ENCODE data around the gene PRPF38A.
A peak's percentile ranks its signal among the peaks of the same experiment; 100 is the strongest.

PRPF38A gene

DNA sequence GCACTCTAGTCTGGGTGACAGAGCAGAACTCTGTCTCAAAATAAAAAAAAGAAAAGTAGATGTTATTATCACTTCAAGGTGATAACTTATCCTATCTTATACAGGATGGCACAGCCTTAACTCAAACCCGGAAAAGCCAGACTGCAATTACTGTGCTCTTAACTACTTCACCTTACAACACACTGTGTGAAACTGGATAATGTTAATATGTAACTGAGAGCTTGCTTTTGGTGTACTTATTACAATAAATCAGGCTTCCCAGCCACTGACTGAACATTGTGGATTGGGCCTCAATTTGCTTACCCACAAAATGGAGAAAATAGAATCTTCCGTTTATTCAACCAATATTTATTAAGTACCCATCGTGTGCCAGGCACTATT, 1.6 kb upstream of the PRPF38A start:
- no peak for DNase-seq

DNA sequence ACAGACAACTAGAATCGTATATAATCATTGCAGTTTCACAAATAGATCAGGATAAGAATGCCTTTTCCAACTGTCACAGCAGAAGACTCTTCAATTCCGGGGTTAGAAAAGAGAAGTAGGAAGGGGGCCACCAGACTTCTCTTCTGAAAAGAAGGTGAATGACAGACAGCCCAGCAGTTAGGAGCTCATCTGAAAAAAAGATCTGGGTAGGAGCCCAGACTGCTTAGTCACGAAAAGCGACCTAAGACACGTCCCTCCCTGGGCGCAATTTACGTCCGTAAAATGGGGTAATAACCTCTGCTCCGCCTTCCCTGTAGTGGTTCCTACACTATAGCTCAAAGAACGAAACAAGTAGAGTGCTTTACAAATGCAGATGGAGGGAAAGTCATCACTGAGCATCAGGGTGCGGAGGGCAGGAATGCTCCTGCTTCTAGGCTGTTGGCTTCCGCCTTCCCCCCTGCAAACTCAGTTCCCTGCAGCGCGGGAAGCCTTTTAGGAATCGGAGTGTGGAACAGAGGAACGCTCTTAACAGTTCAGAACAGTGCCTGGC, 761 bp upstream of the PRPF38A start:
- DNase-seq = peak; percentile 26

DNA sequence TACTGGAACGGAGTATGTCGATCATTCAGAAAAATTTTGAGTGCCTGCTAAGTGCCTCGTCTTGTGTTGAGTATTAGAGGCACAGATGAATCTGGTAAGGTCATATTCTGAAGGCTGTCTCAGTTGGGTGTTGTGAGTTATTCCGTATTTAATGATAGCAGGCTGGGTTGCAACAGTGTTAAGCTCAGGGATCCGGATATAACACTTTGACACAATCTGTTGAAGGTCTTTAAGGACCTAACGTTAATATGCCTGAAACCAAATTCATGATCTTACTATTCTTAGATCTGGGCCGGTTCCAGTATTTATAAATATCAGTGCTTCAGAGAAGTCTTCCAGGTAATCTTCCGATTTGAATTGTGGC, 555 bp downstream of the PRPF38A start:
- DNase-seq = no peak

DNA sequence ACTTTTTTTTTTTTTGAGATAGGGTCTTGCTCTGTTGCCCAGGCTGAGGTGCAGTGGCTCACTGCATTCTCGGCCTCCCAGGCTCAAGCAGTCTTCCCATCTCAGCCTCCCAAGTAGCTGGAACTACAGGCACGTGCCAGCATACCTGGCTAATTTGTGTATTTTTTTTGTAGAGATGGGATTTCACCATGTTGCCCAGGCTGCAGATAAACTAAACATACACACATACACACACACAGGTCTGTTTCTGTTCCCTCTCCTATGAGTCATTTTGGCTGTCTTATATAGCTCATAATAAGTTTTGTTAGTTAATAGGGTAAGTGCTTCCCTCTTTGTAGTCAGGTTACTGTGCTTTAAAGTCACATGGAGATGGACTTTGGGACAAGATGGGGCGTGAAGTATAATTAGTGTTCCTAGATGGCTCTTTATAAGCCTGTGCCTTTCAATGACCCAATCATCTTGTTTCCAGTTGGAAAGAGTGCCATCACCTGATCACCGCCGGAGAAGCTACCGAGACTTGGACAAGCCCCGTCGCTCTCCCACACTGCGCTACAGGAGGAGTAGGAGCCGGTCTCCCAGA, 9.1 kb downstream of the PRPF38A start:
- no peak for DNase-seq

DNA sequence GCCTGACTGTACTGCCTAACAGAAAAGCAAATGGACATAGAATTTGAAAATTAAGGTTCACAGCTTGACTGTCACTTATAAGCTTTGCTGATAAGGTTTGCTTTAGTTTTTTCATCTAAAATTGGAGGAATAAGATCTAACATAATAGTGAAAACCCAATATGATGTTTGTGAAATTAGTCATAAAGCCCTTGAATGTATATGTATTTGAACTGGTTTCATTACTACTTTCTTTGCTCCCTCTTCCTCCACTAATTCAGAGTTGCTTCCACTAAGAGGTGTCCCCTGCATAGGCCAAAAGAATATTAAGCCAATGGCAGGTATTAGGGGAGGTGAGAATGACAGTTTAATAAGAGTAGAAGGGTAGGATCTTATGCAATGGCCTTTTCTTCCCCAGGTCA, 10.5 kb downstream of the PRPF38A start:
- DNase-seq = no peak

DNA sequence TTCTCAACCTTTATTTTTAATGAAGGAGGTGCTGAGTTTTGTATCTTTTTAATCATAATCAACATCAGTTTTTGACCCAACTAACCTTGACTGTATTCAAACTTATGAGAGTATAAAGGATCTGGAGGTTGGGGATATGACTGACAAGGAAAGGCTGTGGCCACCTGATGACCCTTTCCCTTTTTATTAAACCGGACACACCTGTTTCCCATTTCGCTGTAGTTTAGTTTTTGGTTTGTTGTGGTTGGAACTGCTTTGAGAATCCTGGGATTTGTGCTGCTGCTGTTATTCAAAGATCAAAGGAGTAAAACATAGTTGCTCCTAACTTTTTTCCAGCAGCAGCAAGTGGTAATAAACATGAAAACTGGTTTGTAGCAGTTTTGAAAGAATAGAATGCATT, 12.4 kb downstream of the PRPF38A start:
- DNase-seq = no peak

DNA sequence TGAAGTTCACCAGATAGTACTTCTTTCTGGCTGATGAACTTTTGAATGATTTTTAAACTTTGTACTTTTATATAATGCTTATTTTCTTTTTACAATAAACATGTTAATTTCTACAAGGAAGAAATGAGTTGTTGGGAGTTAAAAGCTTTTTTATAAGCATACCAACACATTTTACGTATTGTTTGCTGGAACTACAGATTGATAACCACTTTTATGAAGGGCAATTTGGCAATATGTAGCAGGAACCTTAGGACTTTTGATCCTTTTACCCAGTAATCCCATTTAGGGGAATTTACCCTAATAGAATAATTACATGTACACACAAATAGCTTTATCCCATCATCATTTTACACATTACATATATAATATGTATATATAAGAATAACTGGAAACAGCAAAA, 16.3 kb downstream of the PRPF38A start:
- DNase-seq = no peak

DNA sequence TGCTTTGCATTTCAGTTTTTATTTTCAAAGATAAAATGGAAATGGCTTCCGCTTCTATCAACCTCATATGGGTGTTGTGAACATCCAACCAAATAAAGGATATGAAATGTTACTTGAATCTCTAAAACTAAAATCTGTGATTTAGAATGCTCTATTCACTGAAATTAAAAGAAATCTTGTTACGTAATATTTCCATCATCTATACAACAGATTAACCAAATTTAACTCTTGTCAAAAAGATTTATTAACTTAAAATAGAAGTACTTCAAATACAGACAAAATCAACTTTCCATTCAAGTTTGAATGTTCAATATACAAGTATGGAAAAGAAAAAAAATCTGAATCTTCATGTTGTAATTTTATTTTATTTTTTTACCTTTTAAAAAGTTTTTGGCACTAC, 18.7 kb downstream of the PRPF38A start:
- no peak for DNase-seq

DNA sequence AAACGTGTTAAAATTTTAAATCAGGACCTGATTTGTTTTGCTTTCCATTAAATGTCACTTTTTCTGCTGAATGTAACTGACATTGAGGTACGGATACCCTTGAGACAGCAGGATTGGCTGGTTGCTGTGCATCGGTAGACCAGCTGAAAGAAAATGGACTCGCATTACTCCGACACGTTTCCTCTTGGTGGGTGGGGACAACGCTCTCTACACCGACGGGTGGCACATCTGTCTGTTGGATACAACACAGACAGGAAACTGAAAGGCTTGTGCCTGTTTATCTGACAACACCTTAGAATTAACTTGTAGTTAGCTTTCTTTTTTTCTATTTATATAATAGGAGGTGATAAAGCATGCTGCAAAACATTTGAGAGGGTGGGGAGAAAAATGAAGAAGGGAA, 19.4 kb downstream of the PRPF38A start:
- peak; percentile 79 for DNase-seq

DNA sequence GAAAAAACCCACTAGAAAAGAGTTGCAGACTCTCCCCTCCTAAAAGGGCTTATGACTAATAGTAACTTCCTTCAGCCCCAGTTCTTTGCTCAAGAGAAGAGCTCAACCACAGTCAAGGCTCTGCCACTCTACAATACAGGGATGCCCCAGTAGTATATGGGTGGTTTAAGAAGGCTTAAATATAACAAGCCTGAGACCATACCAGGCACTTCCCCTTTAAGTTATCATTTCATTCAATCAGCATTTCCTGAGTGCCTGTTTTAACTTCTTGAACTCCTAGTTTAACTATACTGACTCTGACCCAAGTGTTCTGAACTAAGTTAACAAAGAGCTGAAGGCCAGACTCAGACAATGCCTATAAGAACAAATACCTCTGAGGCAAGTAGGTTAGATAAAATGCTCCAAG, 19.8 kb downstream of the PRPF38A start:
- peak; percentile 36 for DNase-seq

DNA sequence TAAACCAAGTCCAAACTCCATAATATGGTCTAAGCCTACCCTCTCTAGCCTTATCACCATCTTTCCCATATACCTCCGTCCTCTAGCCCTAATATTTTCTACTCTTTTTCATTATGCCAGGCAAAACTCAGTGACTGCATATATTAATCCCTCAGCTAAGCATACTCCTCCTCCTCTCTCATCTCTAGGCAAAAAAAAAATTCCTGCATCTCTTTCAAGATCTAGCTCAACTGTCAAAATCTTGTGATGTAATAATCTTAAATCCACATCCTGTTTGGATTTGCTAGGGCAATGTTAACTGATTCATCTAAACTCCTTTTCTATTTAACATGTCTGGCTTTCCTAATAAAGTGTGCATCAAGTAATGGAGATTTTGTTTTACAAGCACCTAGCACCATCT, 20.4 kb downstream of the PRPF38A start:
- no peak for DNase-seq

DNA sequence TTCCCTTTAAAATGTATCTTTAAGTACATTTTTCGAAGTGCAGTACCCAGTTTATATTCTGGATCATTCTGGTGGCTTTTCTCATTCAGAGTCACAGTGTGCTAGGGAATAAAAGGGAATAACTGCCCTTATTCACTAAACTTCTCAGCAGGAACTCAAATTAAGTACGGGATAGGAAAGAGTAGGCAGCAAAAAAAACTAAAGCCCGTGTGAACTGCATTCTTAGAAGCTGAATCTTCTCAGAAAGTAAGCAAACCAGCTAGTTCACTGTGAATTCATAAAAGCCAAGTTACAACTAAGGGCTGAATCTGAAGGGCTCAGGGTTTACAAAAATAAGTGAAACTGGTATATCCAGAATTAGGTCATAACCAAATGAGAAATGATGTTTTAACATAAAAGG, 22.0 kb downstream of the PRPF38A start:
- no peak for DNase-seq

DNA sequence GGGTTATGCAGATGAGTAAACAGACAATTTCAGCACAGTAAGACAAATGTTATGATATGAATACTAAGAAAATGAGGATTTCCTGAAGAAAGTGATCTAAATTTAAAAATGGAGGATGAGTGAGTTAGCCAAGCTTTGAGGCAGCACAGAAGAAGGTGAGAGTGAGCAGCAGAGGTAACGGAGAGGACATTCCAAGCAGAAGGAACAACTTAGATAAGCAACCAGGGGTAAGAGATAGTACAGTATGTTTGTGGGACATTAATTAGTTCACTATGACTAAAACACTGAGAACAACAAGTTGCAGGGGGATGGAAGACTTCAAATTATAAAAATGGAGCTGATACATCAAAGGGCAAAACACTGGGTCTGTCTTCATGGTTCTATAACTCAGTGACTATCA, 22.8 kb downstream of the PRPF38A start:
- no peak for DNase-seq

DNA sequence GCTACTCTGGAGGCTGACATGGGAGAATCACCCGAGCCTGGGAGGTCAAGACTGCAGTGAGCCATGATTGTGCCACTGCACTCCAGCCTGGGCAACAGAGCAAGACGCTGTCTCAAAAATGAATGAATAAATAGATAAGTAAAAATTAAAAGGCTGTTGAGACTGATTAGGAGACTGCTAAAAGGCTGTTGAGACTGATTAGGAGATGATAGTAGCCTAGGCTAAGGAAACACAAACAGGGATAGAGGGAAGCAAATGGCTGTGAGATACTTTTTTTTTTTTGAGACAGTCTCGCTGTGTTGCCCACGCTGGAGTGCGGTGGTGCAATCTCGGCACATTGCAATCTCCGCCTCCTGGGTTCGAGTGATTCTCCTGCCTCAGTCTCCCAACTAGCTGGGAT, 28.4 kb downstream of the PRPF38A start:
- no peak for DNase-seq

DNA sequence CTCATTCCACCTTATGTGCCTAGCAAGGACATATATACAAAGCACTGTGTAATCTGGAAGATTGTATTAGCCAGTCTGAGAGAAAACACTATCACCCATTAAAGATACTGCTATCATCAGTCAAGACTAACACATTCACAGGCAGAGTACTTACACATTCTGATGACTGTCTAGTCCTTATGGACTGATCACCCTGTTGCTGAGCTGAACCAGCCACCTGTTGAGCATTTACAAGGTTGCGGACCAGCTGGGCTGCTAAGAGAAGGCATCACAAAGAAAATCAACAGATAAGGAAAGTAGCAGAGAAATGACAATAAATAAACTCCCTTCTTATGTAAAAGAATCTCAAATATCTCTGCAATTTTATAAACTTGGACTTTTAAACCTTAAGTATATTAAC, 30.8 kb downstream of the PRPF38A start:
- no peak for DNase-seq

DNA sequence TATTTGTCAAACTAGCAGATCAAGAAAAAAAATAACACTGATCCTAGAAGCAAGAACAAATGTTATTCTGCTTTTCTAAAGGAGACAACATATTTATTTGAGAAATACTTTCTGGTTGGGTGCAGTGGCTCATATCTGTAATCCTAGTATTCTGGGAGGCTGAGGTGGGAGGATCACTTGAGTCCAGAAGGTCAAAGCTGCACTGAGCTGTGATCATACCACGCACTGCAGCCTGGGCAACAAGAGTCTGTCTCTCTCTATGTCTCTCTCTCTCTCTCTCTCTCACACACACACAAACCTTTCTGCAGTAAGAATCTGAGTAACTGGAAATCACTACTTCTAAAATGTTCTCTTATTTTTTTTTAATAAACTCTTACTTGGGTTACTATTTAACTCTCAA, 31.2 kb downstream of the PRPF38A start:
- DNase-seq = no peak

DNA sequence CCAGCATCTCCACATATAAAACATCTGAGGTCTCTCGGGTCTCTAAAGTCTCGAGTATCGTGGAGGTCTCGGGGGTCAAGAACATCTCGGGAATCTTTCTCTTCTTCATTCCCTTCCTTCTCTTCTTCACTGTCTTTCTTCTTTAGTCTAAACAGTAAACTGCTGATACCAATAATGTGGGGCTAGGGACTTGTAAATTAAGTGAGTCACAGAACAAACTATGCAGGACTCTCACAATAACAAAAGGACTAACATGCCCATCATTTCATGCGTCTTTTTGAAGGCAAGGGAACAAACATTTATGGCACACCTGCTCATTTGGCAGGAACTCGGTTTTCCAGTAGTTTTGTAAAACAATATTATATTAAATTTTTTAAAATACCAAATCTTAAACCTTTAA, 32.4 kb downstream of the PRPF38A start:
- no peak for DNase-seq

DNA sequence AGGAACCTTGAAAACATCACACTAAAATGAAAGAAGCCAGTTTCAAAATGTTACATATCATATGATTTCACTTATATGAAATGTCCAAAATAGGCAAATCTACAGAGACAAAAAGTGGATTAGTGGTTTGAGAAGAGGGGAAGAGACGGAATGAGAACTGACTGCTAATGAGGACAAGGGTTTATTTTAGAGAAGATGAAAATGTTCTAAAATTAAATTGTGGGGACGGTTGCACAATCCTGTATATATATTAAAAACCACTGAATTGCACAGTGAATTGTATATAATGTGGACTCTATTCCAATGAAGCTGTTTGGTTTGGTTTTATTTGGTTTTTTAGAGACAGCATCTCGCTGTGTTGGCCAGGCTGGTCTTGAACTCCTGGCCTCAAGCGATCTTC, 35.6 kb downstream of the PRPF38A start:
- DNase-seq = no peak

DNA sequence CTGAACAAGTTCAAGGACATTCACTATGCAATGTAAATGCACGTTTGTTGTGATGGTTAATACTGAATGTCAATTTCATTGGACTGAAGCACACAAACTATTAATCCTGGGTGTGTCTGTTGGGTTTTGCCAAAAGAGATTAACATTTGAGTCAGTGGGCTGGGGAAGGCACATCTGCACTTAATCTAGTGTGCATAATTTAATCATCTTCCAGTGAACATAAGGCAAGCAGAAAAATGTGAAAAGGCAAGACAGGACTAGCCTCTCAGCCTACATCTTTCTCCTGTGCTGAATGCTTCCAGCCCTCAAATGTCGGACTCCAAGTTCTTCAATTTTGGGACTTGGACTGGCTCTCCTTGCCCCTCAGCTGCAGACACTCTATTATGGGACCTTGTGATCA, 40.1 kb downstream of the PRPF38A start:
- DNase-seq = no peak

DNA sequence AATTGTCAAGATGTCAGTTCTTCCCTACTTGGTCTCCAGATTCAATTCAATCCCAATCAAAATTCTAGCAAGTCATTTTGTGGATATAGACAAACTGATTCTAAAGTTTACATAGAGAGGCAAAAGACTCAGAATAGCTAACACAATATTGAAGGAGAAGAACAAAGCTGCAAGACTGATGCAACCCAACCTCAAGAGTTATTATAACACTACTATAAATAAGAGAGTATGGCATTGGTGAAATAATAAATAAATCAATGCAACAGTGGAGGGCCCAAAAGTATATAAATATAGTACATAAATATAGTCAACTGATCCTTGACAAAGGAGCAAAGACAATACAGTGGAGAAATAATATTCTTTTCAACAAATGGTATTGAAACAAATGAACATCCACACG, 49.7 kb downstream of the PRPF38A start:
- no peak for DNase-seq

DNA sequence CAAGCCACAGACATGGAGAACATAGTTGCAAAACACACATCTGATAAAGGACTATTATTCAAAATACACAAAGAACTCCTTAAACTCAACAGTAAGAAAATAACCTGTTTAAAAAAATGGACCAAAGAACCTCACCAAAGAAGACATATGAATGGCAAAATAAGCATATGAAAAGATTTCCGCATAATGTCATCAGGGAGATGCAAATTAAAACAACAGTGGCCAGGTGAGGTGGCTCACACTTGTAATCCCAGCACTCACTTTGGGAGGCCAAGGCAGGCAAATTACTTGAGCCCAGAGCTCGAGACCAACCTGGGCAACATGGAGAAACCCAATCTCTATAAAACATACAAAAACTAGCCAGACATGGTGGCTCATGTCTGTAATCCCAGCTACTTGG, 50.4 kb downstream of the PRPF38A start:
- DNase-seq = no peak

DNA sequence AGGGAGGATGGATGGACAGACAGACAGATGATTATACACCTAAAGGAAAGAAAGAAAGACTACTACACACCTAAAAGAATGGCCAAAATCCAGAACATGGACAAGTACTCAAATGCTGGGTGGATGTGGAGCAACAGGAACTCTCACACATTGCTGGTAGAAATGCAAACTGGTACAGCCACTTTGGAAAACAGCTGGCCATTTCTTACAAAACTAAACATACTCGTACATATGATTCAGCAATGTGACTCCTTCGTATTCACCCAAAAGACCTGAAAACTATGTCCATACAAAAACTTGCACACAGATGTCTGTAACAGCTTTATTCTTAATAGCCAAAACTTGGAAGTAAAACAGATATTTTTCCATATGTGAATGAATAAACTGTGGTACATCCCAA, 51.3 kb downstream of the PRPF38A start:
- no peak for DNase-seq

DNA sequence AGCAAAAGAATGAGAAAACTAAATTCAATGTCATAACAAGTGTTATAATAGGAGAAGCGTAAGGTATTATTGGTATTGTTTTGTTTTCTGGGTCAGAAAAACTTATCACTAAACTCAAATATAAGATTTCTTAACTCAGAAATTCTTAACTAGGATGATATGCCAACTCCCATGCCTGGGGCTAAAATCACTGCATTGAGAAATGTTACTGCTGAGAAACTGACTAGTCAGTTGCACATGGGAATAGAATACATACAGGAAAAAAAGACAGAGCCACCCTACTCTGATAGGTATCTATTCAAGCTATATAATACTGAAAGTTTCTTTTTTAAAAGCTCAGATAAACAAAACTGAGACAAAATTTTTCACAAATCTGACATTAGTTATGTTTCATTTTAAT, 56.3 kb downstream of the PRPF38A start:
- DNase-seq = no peak

DNA sequence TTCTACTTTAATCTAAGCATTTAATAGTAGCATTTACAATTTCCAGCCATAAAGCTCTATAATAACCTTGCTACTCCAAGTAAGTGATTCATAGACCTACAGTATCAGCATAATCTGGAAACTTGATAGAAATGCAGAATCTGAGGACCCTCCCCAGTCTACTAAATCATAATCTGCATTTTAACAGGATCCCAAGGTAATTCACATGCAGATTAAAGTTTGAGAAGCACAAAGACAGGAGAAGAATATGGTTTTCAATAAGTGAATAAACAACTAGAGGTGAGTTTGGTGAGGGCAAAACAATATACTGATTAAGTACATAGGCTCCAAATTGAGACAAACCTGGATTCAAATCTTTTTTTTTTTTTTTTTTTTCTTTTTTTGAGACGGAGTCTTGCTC, 57.4 kb downstream of the PRPF38A start:
- DNase-seq = no peak

DNA sequence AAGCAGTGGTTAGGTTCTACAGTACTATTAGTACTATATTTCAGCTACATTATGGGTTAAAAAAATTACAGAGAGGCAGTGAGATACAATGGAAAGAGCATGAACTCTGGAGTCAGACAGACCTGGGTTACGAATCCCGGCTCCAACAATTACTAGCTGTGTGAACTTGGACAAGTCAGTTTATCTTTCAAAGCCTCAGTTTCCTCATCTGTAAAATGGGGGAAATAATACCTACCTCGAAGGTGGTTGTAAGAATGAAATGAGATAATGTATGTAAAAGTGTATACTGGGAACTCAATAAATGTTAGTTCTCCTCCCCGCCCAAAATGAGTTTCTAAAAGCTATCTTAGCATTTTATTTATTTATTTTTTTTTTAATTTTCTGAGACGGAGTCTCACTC, 59.5 kb downstream of the PRPF38A start:
- DNase-seq = no peak

DNA sequence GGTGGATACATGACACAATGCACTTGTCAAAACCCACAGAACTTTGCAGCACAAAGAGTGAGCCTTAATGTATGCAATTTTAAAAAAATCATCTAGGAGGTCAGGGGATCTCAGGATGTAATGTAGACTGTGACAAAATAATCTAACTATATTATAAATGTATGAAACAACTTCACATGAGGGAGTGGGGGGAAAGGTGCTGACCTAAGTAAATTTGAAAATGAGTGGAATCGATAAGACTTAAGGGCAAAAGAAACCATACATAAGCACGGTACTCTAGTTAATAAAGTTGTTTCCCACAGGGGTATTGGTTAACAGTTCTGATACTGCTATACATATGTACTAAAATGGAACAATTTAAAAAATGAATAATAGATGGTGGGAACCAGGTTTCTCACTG, 64.7 kb downstream of the PRPF38A start:
- DNase-seq = no peak
